ENCODE measurements around the gene TMEM150C.

Gene TMEM150C

DNA sequence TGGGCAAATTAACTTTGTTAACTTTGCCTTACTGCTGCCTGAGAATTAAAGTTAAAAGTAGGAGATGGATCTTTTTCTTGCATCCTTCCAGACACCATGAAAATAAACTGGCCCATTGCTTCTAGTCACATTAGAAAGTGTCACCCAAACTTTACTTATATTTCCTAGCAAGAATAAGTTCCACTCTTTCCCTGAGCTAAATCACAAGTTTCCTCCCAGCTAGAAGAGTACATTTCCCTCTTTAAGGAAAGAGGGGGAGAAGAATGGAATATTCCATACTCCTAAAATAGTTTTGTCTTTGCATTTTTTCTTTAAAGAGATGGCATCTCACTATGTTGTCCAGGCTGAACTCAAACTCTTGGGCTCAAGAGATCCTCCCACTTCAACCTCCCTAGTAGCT is 53.8 kb downstream of the TMEM150C start:
- DNase-seq (ENCODE audit: insufficient read length, low spot score) (no peak), FAIRE-seq (no peak)
- TF ChIP-seq TAF1 (IDR thresholded peaks at IDR 0.05; ENCODE audit: low read depth, low read length) (no peak), SPI1 (IDR thresholded peaks at IDR 0.05; ENCODE audit: low read depth, low read length) (no peak), PAX5 (IDR thresholded peaks at IDR 0.05; ENCODE audit: insufficient read depth, low read length, severe bottlenecking) (no peak), POLR2AphosphoS5 (IDR thresholded peaks at IDR 0.05; ENCODE audit: low read depth, low read length) (no peak), POLR2A (IDR thresholded peaks at IDR 0.05; ENCODE audit: low read depth, low read length) (no peak), POU2F2 (IDR thresholded peaks at IDR 0.05; ENCODE audit: low read depth, low read length) (no peak)

GRCh38 chr4:82501154-82501442 is 60.7 kb downstream of the TMEM150C start:
- FAIRE-seq: no peak
- DNase-seq (ENCODE audit: insufficient read length, low spot score): no peak
- TF ChIP-seq POLR2A (IDR thresholded peaks at IDR 0.05; ENCODE audit: low read depth, low read length) (no peak), PAX5 (IDR thresholded peaks at IDR 0.05; ENCODE audit: insufficient read depth, low read length, severe bottlenecking) (no peak), SPI1 (IDR thresholded peaks at IDR 0.05; ENCODE audit: low read depth, low read length) (no peak), POU2F2 (IDR thresholded peaks at IDR 0.05; ENCODE audit: low read depth, low read length) (no peak), TAF1 (IDR thresholded peaks at IDR 0.05; ENCODE audit: low read depth, low read length) (no peak), POLR2AphosphoS5 (IDR thresholded peaks at IDR 0.05; ENCODE audit: low read depth, low read length) (no peak)

- DNase-seq (ENCODE audit: insufficient read length, low spot score): no peak
- TF ChIP-seq PAX5 (IDR thresholded peaks at IDR 0.05; ENCODE audit: insufficient read depth, low read length, severe bottlenecking): no peak
- TF ChIP-seq SPI1 (IDR thresholded peaks at IDR 0.05; ENCODE audit: low read depth, low read length): no peak
- TF ChIP-seq TAF1 (IDR thresholded peaks at IDR 0.05; ENCODE audit: low read depth, low read length): no peak
- TF ChIP-seq POLR2AphosphoS5 (IDR thresholded peaks at IDR 0.05; ENCODE audit: low read depth, low read length): no peak
- peak; percentile 33 for FAIRE-seq
These were observed 61.2 kb downstream of the TMEM150C start for GRCh38 chr4:82500435-82501153.

DNA sequence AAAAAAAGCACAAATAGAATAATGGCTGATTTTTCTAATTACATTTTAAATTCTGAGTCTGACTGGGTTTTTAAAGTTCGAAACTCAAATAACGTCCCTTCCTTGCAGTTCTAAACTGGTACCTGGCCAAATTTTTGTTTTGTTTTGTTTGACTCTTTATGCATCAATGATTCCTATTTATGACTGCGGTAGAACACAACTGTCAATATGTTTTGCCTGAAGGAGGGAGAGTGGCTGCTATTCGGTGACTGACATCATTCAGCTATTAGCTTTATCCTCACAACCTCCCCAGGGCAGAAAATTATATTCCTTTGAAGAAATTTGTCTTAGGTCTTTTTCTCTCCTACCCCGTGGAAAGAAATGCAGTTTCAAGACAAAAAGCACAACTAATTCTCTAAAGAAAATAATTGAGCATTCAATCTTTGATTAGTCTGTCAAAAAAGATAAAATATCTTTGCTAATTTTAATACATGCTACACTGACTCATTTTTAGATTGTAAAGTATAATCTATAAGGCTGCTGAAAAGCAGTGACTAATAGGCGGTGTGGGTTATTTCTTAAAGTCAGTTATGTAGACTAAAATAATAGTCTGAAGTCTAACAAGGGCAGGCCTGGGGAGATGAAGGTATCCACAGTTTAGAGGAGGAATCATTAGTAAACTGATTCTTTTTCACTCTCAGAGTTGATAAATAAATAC is 61.9 kb downstream of the TMEM150C start:
- TF ChIP-seq PAX5 (IDR thresholded peaks at IDR 0.05; ENCODE audit: insufficient read depth, low read length, severe bottlenecking) (no peak), POLR2AphosphoS5 (IDR thresholded peaks at IDR 0.05; ENCODE audit: low read depth, low read length) (no peak), TAF1 (IDR thresholded peaks at IDR 0.05; ENCODE audit: low read depth, low read length) (no peak), POLR2A (IDR thresholded peaks at IDR 0.05; ENCODE audit: low read depth, low read length) (no peak), SPI1 (IDR thresholded peaks at IDR 0.05; ENCODE audit: low read depth, low read length) (no peak)
- no peak for DNase-seq (ENCODE audit: insufficient read length, low spot score)
- FAIRE-seq: no peak

DNA sequence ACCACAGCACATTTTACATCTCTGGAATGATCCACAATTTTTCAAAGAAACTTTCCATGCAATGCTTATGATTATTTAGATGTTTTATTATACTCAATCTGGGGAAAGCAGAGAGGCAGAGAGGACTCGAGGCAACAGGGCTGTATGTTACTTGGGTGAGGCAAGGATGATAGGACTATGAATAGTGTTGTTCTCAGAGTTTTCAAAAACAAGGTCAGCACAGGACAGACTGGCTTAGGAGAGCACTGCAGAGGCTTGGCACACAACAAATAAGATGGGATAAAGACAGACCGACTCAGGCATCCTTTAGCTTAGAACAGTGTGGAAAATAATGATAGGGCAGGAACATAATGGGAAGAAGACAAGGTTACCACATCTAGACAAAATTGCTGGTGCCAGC is 65.4 kb downstream of the TMEM150C start:
- no peak for DNase-seq (ENCODE audit: insufficient read length, low spot score)
- TF ChIP-seq POLR2A (IDR thresholded peaks at IDR 0.05; ENCODE audit: low read depth, low read length): no peak
- no peak for TF ChIP-seq POU2F2 (IDR thresholded peaks at IDR 0.05; ENCODE audit: low read depth, low read length)
- TF ChIP-seq SPI1 (IDR thresholded peaks at IDR 0.05; ENCODE audit: low read depth, low read length): no peak
- TF ChIP-seq POLR2AphosphoS5 (IDR thresholded peaks at IDR 0.05; ENCODE audit: low read depth, low read length): no peak
- TF ChIP-seq TAF1 (IDR thresholded peaks at IDR 0.05; ENCODE audit: low read depth, low read length): no peak
- no peak for TF ChIP-seq PAX5 (IDR thresholded peaks at IDR 0.05; ENCODE audit: insufficient read depth, low read length, severe bottlenecking)
- FAIRE-seq: no peak

DNA sequence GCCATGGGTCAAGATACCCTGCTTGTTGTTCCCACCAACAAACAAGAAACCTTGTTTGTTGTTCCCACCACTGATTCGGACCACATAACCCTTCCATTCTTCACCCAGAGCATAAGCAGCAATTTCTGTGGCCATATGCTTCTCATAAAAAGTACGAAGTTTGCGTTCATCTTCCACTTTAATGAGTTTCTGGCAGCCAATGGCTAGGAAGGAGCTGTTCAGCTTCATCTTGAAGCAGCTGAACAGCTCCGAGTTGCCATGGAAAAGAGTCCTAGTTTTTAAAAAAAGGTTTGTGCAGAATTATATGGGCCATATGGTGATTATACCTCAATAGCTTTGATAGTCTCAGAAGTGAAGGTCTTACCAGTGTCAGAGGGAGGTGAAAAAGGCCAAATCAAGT is 66.1 kb downstream of the TMEM150C start:
- DNase-seq (ENCODE audit: insufficient read length, low spot score): no peak
- no peak for FAIRE-seq
- no peak for TF ChIP-seq POU2F2 (IDR thresholded peaks at IDR 0.05; ENCODE audit: low read depth, low read length)
- no peak for TF ChIP-seq POLR2AphosphoS5 (IDR thresholded peaks at IDR 0.05; ENCODE audit: low read depth, low read length)
- no peak for TF ChIP-seq SPI1 (IDR thresholded peaks at IDR 0.05; ENCODE audit: low read depth, low read length)
- no peak for TF ChIP-seq POLR2A (IDR thresholded peaks at IDR 0.05; ENCODE audit: low read depth, low read length)
- TF ChIP-seq TAF1 (IDR thresholded peaks at IDR 0.05; ENCODE audit: low read depth, low read length): no peak
- no peak for TF ChIP-seq PAX5 (IDR thresholded peaks at IDR 0.05; ENCODE audit: insufficient read depth, low read length, severe bottlenecking)

DNA sequence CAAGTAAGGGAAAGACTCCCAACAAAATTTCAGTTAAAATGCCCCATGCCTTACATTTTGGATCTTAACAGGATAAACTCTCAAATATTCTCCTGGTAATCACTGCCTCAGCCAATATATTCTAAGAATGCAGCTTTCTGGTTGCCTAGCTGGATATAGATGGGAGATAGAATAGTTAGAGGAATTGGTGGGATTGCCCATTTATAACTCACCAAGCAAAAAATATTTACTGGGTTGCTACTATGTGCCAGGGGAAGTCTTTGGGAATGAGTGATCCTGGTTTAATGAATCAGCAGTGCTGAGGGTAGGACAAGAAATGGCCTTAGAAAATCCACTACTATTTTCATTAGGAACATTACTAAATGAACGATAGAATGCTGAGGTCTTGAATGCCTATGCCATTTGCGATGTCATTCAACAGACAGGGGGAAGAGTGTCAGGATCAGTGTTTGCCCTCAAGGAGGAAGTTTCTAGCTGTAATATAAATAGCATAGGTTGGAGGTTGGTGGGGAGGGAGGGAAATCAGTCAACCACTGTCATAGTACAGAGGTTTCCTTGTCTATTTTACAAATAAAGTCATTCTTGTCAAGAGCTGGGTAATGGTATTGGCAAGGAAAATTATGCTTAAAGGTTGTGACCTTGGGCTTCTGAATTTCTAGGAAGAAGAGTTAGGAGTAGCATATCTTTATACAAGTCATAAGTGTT is 67.9 kb downstream of the TMEM150C start:
- no peak for DNase-seq (ENCODE audit: insufficient read length, low spot score)
- FAIRE-seq: no peak
- no peak for TF ChIP-seq POU2F2 (IDR thresholded peaks at IDR 0.05; ENCODE audit: low read depth, low read length)
- TF ChIP-seq SPI1 (IDR thresholded peaks at IDR 0.05; ENCODE audit: low read depth, low read length): no peak

DNA sequence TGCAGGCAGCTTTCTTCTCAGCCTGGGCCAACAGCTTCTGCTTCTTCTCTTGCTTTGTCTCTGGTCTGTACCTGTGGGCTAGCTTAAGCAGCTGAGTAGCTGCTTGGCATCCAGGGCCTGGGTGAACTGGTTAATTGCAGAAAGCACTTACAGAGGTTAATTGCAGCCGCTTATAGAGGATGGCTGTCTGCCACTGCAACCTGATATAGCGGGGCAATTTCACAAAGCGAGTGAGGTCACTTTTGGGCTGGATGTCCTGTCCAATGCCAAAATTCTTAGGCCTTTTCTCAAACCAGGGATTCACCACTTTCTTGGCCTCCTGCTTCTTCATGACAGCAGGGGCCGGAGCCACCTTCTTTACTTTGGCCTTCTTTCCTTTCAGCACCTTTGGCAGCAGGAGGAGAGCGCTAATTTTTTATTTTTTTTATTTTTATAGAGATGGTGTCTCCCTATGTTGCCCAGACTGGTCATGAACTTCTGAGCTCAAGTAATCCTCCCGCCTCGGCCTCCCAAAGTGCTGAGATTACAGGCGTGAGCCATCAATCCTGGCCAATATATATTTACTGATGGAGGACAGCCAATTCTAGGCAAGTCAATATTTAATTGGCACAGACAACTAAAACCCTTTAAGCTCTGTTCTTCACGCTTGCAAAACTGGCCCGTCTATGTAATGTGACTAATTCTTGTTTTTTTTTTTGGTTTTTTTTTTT is 70.4 kb downstream of the TMEM150C start:
- TF ChIP-seq POU2F2 (IDR thresholded peaks at IDR 0.05; ENCODE audit: low read depth, low read length): no peak
- DNase-seq (ENCODE audit: insufficient read length, low spot score) (no peak), FAIRE-seq (no peak)

DNA sequence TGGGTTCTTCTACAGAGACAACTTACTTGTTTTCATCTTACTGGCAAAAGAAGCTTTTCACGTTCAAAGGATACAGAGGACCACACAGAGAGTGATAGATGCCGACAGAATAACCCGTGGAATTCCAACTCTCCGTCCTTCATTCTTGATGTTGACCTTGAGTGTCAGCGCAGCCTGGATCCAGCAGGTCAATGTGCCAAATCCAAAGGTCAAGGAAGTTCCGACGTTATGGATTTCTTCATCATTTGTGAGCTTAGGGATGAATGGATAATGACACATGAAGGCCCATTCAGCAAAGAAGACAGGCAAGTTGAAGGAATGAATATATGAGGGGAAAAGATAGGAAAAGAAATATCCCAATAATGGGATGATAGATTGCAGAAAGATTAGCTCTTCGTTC is 71.8 kb downstream of the TMEM150C start:
- FAIRE-seq (no peak), DNase-seq (ENCODE audit: insufficient read length, low spot score) (no peak)
- TF ChIP-seq TAF1 (IDR thresholded peaks at IDR 0.05; ENCODE audit: low read depth, low read length) (no peak), SPI1 (IDR thresholded peaks at IDR 0.05; ENCODE audit: low read depth, low read length) (no peak), PAX5 (IDR thresholded peaks at IDR 0.05; ENCODE audit: insufficient read depth, low read length, severe bottlenecking) (no peak), POLR2A (IDR thresholded peaks at IDR 0.05; ENCODE audit: low read depth, low read length) (no peak), POLR2AphosphoS5 (IDR thresholded peaks at IDR 0.05; ENCODE audit: low read depth, low read length) (no peak), POU2F2 (IDR thresholded peaks at IDR 0.05; ENCODE audit: low read depth, low read length) (no peak)
